Hindlimb muscle (tissue), 1 donor: ENCODE results near the gene CENPA. TPM values are rescaled to one million over a fixed set of nuclear protein-coding genes. Genes with fewer than 3 reads are reported as not detected.

Experiments used
- DNase-seq: peaks from one replicate; pipeline ENCODE4 v3.0.0-alpha.2; 2013
- polyA plus RNA-seq: library from polyadenylated mRNA; unstranded; fragments of 120-200 nt; gene quantifications from one replicate; pipeline ENCODE4 v1.2.1, GENCODE V29; 2013; ENCODE audit not compliant: insufficient read length

Gene CENPA
- polyA plus RNA-seq, 1 donor, result 6.1 TPM

- no peak for DNase-seq
Observed at GRCh38 chr2:26763019-26763418, 22.8 kb upstream of the CENPA start.

- peak; percentile 89 for DNase-seq
Observed at GRCh38 chr2:26764078-26764887, 21.6 kb upstream of the CENPA start, which contains the start of gene SLC35F6. TSS of gene SLC35F6 (plus strand) at chr2:26764284. CDS start at chr2:26764350, 66 bp downstream.

- DNase-seq, result no peak
Observed at GRCh38 chr2:26764906-26765305, 20.9 kb upstream of the CENPA start.

- DNase-seq, result no peak
Observed at GRCh38 chr2:26765475-26766200, 20.2 kb upstream of the CENPA start.

- no peak for DNase-seq
Observed at GRCh38 chr2:26767129-26767528, 18.7 kb upstream of the CENPA start.

GRCh38 chr2:26767894-26768487 is 17.9 kb upstream of the CENPA start:
- no peak for DNase-seq

GRCh38 chr2:26768759-26769088 is 17.1 kb upstream of the CENPA start:
- no peak for DNase-seq

GRCh38 chr2:26769089-26769761 is 16.6 kb upstream of the CENPA start:
- DNase-seq, result peak; percentile 41

GRCh38 chr2:26770986-26771586 is 14.8 kb upstream of the CENPA start:
- no peak for DNase-seq

- DNase-seq, result peak; percentile 54
Observed at GRCh38 chr2:26772064-26773001, 13.5 kb upstream of the CENPA start.

GRCh38 chr2:26776195-26776800 is 9.6 kb upstream of the CENPA start:
- no peak for DNase-seq

GRCh38 chr2:26778098-26778497 is 7.8 kb upstream of the CENPA start:
- no peak for DNase-seq

- no peak for DNase-seq
Observed at GRCh38 chr2:26778507-26778906, 7.3 kb upstream of the CENPA start.

GRCh38 chr2:26780203-26780760 is 5.6 kb upstream of the CENPA start:
- DNase-seq, result no peak

GRCh38 chr2:26782876-26783704 is 2.8 kb upstream of the CENPA start:
- no peak for DNase-seq

GRCh38 chr2:26784570-26785234 is 1.2 kb upstream of the CENPA start:
- DNase-seq, result no peak

GRCh38 chr2:26786207-26787028 is 562 bp downstream of the CENPA start:
- no peak for DNase-seq

- no peak for DNase-seq
Observed at GRCh38 chr2:26792720-26793119, 6.9 kb downstream of the CENPA start.
